ENCODE data around the gene CACNA1B.

CACNA1B gene

GRCh38 chr9:138060365-138060764 is 182.8 kb downstream of the CACNA1B start:
- no peak for DNase-seq

- no peak for DNase-seq
Observed at GRCh38 chr9:138060881-138061280, 183.3 kb downstream of the CACNA1B start.

- DNase-seq: no peak
Observed at GRCh38 chr9:138061631-138062030, 184.0 kb downstream of the CACNA1B start.

DNA sequence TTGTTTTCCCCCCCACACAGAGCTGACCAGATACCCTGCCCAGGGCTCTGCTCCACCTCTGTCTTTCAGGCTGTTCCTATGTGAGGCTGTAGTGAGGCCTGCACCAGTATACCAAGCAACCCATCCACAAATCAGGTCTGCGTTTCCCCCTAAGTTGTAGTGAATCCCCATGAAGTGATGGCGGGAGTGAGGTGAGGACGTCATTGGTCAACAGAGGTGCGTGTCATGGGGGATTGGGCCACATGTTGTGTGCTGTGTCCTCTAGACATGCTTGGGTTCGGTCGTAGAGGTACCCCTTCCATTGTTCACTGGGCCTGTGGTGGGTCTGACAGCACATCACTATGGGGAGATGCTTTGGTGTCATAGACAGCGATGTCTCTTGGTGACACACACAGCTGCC is 184.6 kb downstream of the CACNA1B start:
- DNase-seq: no peak

- DNase-seq: no peak
Observed at GRCh38 chr9:138063033-138063432, 185.5 kb downstream of the CACNA1B start.

GRCh38 chr9:138063785-138064184 is 186.2 kb downstream of the CACNA1B start:
- DNase-seq: no peak

DNA sequence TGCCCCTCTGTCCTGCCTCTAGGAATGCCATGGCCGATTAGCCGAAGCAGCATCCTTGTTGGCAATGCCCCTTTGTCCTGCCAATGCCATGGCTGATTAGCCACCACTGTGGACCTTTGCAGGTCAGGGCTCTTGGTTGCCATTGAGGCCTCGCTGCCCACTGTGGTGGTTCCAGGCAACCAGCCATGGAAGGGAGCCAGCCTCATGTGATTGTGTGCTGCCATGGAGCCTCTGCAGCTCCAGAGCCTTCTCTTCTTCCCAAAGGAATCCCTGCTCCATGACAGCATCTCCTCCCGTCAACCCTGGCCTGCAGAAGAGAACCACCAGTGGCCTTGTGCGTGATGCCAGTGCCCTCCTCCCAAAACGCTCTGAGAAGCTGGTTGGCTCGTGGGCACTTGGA is 187.0 kb downstream of the CACNA1B start:
- no peak for DNase-seq

DNA sequence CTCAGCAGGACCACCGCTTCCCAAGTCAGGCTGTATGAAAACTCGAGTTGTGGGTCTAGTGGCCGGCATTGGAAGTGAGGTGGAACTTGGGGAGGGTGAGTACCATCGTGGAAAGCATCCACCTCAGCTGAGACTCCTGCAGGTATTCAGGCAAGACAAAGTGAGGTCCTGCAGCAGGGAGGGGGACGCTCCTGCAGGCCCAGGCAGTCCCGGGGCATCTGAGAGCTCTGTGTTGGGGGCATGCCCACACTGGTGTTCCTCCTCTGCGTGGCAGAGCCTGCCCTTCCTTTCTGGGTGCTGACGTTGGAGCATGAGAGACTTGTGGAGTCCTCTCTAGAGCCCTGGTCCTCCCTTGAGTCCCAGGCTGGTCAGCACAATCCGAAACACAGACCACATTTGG is 187.7 kb downstream of the CACNA1B start:
- no peak for DNase-seq

DNA sequence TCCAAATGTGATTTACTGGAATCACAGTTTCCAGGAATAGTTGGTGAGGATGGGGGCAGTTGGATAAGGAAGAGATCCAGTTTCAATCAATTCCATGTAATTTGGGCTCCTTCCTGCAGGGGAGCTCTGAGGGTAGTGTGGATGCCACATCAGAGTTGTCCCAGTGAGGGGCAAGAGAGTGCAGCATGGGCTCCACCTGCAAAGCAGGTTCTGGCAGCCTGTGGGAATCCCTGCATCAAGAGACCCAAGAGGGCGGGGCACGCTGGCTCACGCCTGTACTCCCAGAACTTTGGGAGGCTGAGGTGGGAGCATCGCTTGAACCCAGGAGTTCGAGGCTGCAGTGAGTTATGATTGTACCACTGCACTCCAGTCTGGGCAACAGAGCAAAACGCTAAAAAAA is 188.5 kb downstream of the CACNA1B start:
- DNase-seq: no peak

DNA sequence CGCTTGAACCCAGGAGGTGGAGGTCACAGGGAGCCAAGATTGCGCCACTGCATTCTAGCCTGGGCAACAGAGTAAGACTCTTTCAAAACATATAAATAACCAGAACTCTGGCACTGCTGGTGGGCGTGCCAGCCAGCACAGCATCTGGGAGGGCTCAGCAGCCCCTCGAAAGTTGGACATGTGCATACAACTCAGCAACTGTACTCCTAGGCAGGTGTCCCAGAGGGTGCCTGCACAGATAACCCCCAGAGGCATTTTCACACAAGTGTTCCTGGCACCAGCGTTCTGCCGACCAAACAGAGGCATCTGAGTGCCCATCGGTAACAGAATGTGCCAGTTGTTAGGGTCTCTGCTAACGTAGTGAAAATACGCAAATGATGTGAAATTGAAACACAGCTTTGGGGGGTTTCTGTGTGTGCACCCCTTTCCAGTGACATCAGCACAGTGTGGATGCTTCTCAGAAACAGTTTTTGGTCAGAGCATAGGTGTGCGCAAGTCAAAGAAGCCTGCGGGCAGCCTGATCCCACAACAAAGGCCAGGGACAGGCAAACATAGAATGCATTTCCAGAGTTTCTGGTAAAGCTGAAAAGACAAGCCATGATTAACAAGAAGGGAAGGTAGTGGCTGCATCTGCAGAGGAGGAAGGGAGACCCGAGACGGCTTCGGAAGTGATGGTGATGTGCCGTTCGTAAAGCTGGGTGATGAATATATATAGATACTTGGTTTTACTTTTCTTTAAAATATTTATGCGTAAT is 190.2 kb downstream of the CACNA1B start:
- no peak for DNase-seq

DNA sequence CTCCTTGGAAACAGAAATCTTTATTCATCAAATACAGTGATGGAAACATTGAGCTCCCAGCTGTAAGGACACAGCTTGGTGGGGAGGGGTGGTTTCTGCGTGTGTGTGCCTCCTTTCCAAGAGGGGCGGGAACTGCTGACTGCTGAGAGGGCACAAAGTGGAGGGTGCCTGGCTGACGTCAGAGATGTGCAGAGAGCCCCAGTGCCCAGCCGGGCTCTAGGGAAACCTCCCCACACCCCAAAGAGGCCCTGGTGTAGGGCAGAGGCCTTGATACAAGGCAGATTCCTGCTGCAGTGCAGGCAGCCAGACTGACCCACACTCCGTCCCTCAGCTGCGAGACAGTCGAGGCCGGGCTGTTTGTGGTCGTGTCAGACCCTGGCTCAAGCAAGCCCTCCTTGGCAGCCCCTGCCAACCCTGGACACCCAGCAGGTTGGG is 191.0 kb downstream of the CACNA1B start:
- DNase-seq: no peak

- DNase-seq: no peak
Observed at GRCh38 chr9:138069731-138070456, 192.3 kb downstream of the CACNA1B start.

- DNase-seq: no peak
Observed at GRCh38 chr9:138070815-138071214, 193.2 kb downstream of the CACNA1B start.

GRCh38 chr9:138071292-138071691 is 193.7 kb downstream of the CACNA1B start:
- no peak for DNase-seq

DNA sequence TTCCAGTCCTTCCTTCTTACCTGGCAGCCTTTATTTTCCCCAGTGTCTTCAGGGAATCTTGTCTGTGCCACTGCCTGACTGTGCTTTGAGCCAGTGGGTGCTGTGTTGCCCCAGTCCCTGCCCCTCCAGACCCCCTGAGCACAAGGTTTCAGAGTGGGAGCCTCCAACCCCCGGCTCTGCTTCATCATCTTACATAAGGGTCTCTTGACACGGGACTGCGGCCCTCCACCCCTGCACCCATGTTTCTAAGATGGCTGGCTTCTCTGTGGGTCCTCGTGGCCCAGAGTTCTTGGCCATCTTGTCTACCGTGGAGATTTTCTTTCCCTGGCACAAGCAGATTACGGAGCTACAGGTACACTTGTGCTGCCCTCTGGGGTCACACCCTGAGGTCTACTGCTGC is 194.1 kb downstream of the CACNA1B start:
- no peak for DNase-seq

DNA sequence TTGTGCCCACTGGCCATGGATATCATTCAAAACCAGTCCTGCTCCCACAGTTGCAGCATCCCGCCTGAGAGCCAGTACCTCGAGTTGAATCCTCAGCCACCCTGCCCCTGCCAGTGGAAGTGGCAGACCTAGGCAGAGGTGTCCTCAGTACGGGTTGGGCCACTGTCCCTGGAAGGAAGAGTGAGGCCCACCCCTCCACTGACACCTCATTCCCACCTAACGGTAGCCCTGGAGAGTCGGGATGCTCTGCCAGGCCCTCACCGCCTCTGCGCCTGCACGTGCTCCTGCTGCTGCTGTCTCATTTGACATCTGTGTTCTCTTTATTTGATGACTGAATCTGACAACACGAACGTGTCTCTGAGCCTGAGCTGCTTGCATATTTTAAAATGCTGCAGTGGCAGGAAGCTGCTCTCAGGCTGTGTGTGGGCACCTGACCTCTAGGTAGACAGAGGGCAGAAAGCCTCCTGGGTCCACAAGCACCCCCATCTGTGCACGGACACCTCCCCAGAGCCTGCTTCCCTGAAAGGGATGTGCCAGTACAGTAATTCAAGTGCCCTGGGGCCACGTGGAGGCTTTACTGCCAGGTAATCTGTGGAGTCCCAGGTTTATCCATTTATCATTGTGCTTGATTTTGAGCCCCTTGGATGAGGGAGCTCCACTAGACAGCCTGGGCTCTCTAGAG is 194.7 kb downstream of the CACNA1B start:
- DNase-seq: no peak

DNA sequence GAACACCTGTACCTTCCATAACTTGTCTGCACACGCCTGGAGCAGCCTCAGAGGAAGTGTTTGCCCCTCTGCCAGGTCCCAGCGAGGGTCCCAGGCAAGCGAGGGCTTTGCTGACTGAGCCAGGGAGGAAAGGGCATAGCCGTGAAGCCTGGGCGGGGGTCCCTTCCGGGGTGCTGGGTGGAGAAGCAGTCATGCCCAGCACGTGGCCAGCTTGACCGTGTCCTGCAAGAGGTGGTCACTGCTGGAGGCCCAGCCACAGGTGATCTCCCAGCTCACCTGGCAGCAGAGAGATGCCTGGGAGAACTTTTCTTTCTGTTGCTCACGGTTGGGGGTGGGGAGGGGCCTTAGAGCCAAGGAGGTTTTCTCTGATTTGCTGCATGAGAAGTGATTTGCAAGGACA is 195.3 kb downstream of the CACNA1B start:
- DNase-seq: no peak

- no peak for DNase-seq
Observed at GRCh38 chr9:138073408-138073807, 195.8 kb downstream of the CACNA1B start.

DNA sequence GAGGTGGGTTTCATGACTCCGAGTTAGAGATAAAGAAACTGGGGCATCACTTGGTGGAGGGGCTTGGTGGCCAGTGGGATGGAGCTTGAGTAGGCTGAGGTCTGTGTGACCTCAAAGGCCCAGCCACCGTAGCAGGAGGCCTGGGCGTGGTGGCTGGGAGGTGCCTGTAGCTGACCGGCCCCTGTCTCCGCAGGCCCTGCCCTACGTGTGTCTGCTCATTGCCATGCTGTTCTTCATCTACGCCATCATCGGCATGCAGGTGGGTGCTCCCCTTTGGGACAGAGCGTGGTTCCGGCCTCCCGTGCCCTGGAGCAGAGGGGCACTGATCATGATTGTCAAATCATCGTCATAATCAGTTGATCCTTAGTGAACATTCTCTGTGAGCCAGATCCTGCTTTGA is 196.2 kb downstream of the CACNA1B start:
- DNase-seq: no peak

DNA sequence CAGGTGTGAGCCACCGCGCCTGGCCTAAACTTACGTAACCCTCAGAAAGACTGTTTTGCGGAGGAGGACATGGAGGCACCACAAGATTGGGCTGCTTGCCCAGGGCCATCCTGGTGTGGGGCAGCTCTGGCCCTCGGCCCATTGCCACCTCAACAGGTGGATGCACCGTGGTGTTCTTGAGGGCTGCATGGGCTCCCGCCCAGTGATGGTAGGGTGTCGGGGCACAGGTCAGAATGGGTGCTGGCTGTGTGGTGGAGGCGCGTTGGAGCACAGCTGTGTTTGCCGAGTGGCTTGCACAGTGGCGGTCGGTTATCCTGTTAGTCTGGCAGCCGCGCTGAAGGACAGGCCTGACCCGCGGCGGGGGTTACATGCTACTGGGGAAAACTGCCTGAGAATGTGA is 196.9 kb downstream of the CACNA1B start:
- no peak for DNase-seq

- DNase-seq: no peak
Observed at GRCh38 chr9:138075496-138075895, 197.9 kb downstream of the CACNA1B start.

GRCh38 chr9:138075961-138076649 is 198.5 kb downstream of the CACNA1B start:
- DNase-seq: no peak

DNA sequence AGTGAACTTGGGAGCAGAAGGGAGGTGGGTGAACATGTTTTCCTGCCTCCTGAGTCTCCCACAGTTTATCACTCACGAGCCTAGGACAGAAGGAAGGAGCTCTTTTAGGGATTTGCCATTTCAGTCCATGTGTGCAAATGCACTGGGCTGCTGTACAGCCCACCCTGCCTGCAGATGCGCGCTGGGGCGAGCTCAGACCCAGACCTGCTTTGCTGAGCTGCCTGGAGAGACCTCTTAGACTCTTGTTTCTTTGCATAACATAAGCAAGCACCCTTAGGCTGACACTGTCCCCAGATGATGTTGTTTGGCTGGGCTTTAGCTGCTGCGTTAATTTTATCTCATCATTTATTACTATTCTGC is 199.0 kb downstream of the CACNA1B start:
- DNase-seq: no peak
